HepG2 (cell line): ENCODE data around the gene PRIMA1. TPM values are rescaled to one million over a fixed set of nuclear protein-coding genes. Genes with fewer than 3 reads are reported as not detected.

Experiments
- ATAC-seq: fragments of 200-7000 bp; cut with Tn5 transposase; 3 replicates; pipeline ENCODE4 v1.9.1; 2020; ENCODE audit warnings: mild to moderate bottlenecking, moderate library complexity
- BruUV-seq: library from RNA; stranded (reverse); fragments of 400-500 nt; replicated peaks from 2 replicates; lab custom pipeline; 2021; lab: Mats Ljungman, UMichigan
- CTCF ChIA-PET: fragments of 300-600 bp; formaldehyde crosslinking; extraction: SDS; loops from one replicate; lab custom pipeline; 2021; ENCODE audit warnings: low total read pairs, inconsistent platforms, low intra/inter-chr PET ratio; lab: Yijun Ruan, JAX
- POLR2A ChIA-PET: fragments of 350-600 bp; sonication (Branson Sonifier 250); formaldehyde crosslinking; loops from one replicate; lab custom pipeline; 2020; ENCODE audit warnings: antibody characterized with exemption, inconsistent platforms; lab: Yijun Ruan, JAX
- DNase-seq: peaks from one replicate; pipeline ENCODE4 v3.0.0-alpha.2; 2015; ENCODE audit warnings: low spot score
- FAIRE-seq: peaks from 3 replicates; lab custom pipeline; 2011; peaks lifted over from hg19 to GRCh38; lab: Jason Lieb, UNC
- H2AFZ ChIP-seq: one replicate; pipeline ENCODE4 v1.6.1; 2011; ENCODE audit warnings: low read length, inconsistent platforms
- H3K27ac ChIP-seq: fragments of 300-600 bp; 3 replicates; pipeline ENCODE4 v1.8.0; 2011; ENCODE audit warnings: mixed run types, mild to moderate bottlenecking, mixed read lengths, low read length, inconsistent platforms; ENCODE audit not compliant: insufficient read depth; ENCODE audit errors: extremely low read length
- H3K27me3 ChIP-seq, 2 experiments: fragments of 200-600 bp in 1 of 2; 2 replicates in 1 of 2; 3 replicates in 1 of 2; pipeline versions ENCODE4 v1.6.0 to v1.8.0; 2011; ENCODE audit warnings: low read length in 2 of 2, mild to moderate bottlenecking in 2 of 2, moderate library complexity in 2 of 2, inconsistent platforms in 1 of 2; ENCODE audit not compliant: insufficient read depth in 2 of 2, control insufficient read depth in 1 of 2
- H3K36me3 ChIP-seq, 2 experiments: fragments of 200-600 bp in 1 of 2; replicated peaks in 1 of 2; 2 replicates in 1 of 2; 3 replicates in 1 of 2; pipeline versions ENCODE4 v1.5.1 to v1.8.0; 2011; ENCODE audit warnings: low read length in 2 of 2, inconsistent platforms in 1 of 2; ENCODE audit not compliant: insufficient read depth in 2 of 2, control insufficient read depth in 1 of 2
- H3K4me1 ChIP-seq: 2 replicates; pipeline ENCODE4 v1.5.1; 2012; ENCODE audit warnings: low read length, inconsistent platforms; ENCODE audit not compliant: insufficient read depth
- H3K4me2 ChIP-seq: 2 replicates; pipeline ENCODE4 v1.6.0; 2011; ENCODE audit warnings: low read depth, low read length, inconsistent platforms
- H3K4me3 ChIP-seq, 3 experiments: fragments of 200-600 bp in 1 of 3; sonication (generic), shearing (Covaris generic) in 1 of 3; replicated peaks in 1 of 3; 2 replicates each; pipeline ENCODE4 v1.5.1; 2011 to 2016; ENCODE audit warnings: low read length in 3 of 3, inconsistent platforms in 2 of 3, low read depth in 2 of 3, mild to moderate bottlenecking in 2 of 3, control low read depth in 1 of 3, mixed read lengths in 1 of 3; ENCODE audit not compliant: insufficient read depth in 1 of 3
- H3K79me2 ChIP-seq: one replicate; pipeline ENCODE4 v1.6.1; 2011; ENCODE audit warnings: low read length, inconsistent platforms; ENCODE audit not compliant: insufficient read depth
- H3K9ac ChIP-seq: 2 replicates; pipeline ENCODE4 v1.6.0; 2011; ENCODE audit warnings: mild to moderate bottlenecking, low read depth, low read length, inconsistent platforms; ENCODE audit not compliant: insufficient read depth
- H3K9me3 ChIP-seq: 2 replicates; pipeline ENCODE4 v1.5.1; 2012; ENCODE audit warnings: mild to moderate bottlenecking, low read length
- H4K20me1 ChIP-seq: 2 replicates; pipeline ENCODE4 v1.6.0; 2011; ENCODE audit warnings: inconsistent platforms, mild to moderate bottlenecking, low read length, moderate library complexity; ENCODE audit not compliant: insufficient read depth
- ARID2 ChIP-seq: sonication (generic); formaldehyde crosslinking; IDR thresholded peaks from 2 replicates; pipeline ENCODE4 v1.8.1; 2022; ENCODE audit warnings: mild to moderate bottlenecking, missing genetic modification reagents, borderline replicate concordance
- MBNL3 ChIP-seq: fragments of 250-450 bp; sonication (Bioruptor Pico); conservative IDR thresholded peaks from 2 replicates; pipeline ENCODE4 v1.8.0; 2022; ENCODE audit warnings: mild to moderate bottlenecking, inconsistent platforms
- PLRG1 ChIP-seq: fragments of 450-650 bp; conservative IDR thresholded peaks from 2 replicates; pipeline ENCODE4 v1.6.1; 2016
- PPARG ChIP-seq: conservative IDR thresholded peaks from 2 replicates; pipeline ENCODE4 v1.6.1; 2016; ENCODE audit warnings: missing biosample characterization, missing genetic modification reagents
- SRSF9 ChIP-seq: fragments of 200-400 bp; formaldehyde crosslinking; IDR thresholded peaks from 2 replicates; pipeline ENCODE4 v1.6.1; 2018; ENCODE audit warnings: borderline replicate concordance, mild to moderate bottlenecking, low read depth, low read length; ENCODE audit not compliant: insufficient read depth, poor library complexity, severe bottlenecking
- ZNF230 ChIP-seq: sonication (generic); formaldehyde crosslinking; IDR thresholded peaks from 2 replicates; pipeline ENCODE4 v1.4.0; 2020; ENCODE audit warnings: mild to moderate bottlenecking, missing genetic modification reagents
- ZNF441 ChIP-seq: sonication (generic); formaldehyde crosslinking; IDR thresholded peaks from 2 replicates; pipeline ENCODE4 v1.7.0; 2021; ENCODE audit warnings: missing genetic modification reagents, borderline replicate concordance
- ZNF563 ChIP-seq: sonication (generic); formaldehyde crosslinking; IDR thresholded peaks from 2 replicates; pipeline ENCODE4 v1.8.0; 2022; ENCODE audit warnings: mild to moderate bottlenecking, moderate library complexity, missing genetic modification reagents
- ZNF598 ChIP-seq: sonication (generic); formaldehyde crosslinking; IDR thresholded peaks from 2 replicates; pipeline ENCODE4 v1.5.1; 2020; ENCODE audit warnings: mild to moderate bottlenecking, missing genetic modification reagents, borderline replicate concordance
- ZNF747 ChIP-seq: sonication (generic); formaldehyde crosslinking; IDR thresholded peaks from 2 replicates; pipeline ENCODE4 v1.8.1; 2023; ENCODE audit warnings: missing genetic modification reagents, mild to moderate bottlenecking, borderline replicate concordance
- ZNF816 ChIP-seq: sonication (generic); formaldehyde crosslinking; IDR thresholded peaks from 2 replicates; pipeline ENCODE4 v1.8.0; 2022; ENCODE audit warnings: missing genetic modification reagents, mild to moderate bottlenecking, borderline replicate concordance
- WGBS: methylation state at CpG from one replicate; pipeline ENCODE4 v1.1.6; 2017; ENCODE audit warnings: low lambda C conversion rate; 5-methylcytosine and 5-hydroxymethylcytosine counted together
- in situ Hi-C: cut with HindIII; loops from 2 replicates; pipeline ENCODE4 v1.10.0; 2017; ENCODE audit warnings: low pct_unique_long_range_greater_than_20kb; ENCODE audit not compliant: extremely low pct_ligation_motif_present
- intact Hi-C: fragments of 100-400 bp; cut with micrococcal nuclease; formaldehyde crosslinking; loops from one replicate; pipeline ENCODE4 v1.10.0; 2022; ENCODE audit not compliant: unreplicated experiment
- polyA plus RNA-seq, 8 experiments: library from polyadenylated mRNA; depleted of rRNA in 3 of 8; stranded (reverse) in 7 of 8; unstranded in 1 of 8; fragments of >200 nt; fragmentation: Illumina TruSeq in 4 of 8; extraction: Trizol in 4 of 8; gene quantifications; 2 replicates each; pipeline versions ENCODE4 v1.2.1 to v1.2.3, GENCODE V29; 2011 to 2016; ENCODE audit warnings: low read depth in 4 of 8, missing spikeins in 1 of 8, mixed read lengths in 1 of 8; ENCODE audit not compliant: insufficient read depth in 1 of 8
- total RNA-seq, 5 experiments: library from RNA; depleted of rRNA; stranded (reverse); fragments of >200 nt; fragmentation: Illumina TruSeq; extraction: Trizol; gene quantifications; 2 replicates each; pipeline ENCODE4 v1.2.3, GENCODE V29; 2016; ENCODE audit warnings: low read depth in 1 of 5
- TF ChIP-seq, protein P1 (sequence below): sonication (generic); formaldehyde crosslinking; IDR thresholded peaks from 2 replicates; pipeline ENCODE4 v1.8.0; 2022; ENCODE audit warnings: missing genetic modification reagents, mild to moderate bottlenecking, moderate library complexity, borderline replicate concordance
- TF ChIP-seq, protein P2 (sequence below): sonication (generic); formaldehyde crosslinking; IDR thresholded peaks from 2 replicates; pipeline ENCODE4 v1.5.0; 2020; ENCODE audit warnings: mild to moderate bottlenecking, missing genetic modification reagents, moderate library complexity
- TF ChIP-seq, protein P3 (sequence below): sonication (generic); formaldehyde crosslinking; IDR thresholded peaks from 2 replicates; pipeline ENCODE4 v1.8.0; 2023; ENCODE audit warnings: mild to moderate bottlenecking, missing genetic modification reagents

PRIMA1 gene
- total and polyA plus RNA-seq, 2 of the 13 experiments (the other 11 are each of a cell fraction or from before 2014, with no cell fraction given) = 2.4 to 3.2 TPM

DNA sequence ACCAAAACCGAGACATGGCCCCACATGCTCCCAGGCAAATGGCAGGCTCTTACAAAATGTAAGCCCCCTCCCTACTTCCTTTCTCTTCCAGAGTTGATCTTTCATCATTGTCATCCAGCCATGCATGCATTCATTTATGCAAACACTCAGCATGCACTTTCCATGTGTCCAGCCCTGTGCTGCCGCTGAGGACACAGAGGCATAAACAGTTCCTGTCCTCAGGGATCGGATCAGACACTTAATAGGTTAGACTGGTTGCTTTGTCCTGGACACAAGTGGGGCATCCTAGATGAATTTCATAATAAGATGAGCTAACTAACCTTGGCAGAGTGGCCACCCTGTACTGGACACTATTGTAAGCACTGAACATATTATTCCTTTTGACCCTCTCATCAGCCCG is 23.1 kb downstream of the PRIMA1 start (continued):
- TF ChIP-seq, protein P1, sequence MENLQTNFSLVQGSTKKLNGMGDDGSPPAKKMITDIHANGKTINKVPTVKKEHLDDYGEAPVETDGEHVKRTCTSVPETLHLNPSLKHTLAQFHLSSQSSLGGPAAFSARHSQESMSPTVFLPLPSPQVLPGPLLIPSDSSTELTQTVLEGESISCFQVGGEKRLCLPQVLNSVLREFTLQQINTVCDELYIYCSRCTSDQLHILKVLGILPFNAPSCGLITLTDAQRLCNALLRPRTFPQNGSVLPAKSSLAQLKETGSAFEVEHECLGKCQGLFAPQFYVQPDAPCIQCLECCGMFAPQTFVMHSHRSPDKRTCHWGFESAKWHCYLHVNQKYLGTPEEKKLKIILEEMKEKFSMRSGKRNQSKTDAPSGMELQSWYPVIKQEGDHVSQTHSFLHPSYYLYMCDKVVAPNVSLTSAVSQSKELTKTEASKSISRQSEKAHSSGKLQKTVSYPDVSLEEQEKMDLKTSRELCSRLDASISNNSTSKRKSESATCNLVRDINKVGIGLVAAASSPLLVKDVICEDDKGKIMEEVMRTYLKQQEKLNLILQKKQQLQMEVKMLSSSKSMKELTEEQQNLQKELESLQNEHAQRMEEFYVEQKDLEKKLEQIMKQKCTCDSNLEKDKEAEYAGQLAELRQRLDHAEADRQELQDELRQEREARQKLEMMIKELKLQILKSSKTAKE (CRISPR knock-in tag) = no peak
- TF ChIP-seq ZNF747 (CRISPR knock-in tag) (no peak), ZNF230 (CRISPR knock-in tag) (no peak)

DNA sequence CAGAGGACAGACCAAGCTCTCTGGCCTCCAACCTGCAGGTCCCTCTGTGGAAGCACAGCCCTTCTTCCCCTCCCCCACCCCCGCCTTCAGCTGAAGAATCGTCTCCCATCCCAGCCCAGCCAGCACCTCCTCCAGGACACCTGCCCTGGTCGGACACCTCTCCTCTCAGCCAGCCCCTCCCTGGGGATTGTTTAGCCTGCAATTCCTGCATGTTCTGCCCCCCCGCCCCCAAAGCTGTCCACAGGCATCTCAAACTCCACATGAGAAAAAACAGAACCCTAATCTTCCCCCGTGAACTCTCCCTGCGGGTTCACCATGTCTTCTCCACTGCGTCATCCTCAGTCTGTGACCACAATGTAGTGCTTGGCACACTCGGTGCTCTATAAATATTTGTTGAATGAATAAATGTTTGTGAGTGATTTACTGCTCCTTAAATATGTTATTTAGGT is 24.1 kb downstream of the PRIMA1 start:
- H3K9ac ChIP-seq = no peak overlapping the region
- peaks cover 9% of the 10 kb centered on the region for H3K4me1 ChIP-seq
- in situ Hi-C loops (no loop called here), intact Hi-C loops (no loop called here)
- ChIA-PET POLR2A (interaction anchor here (0.7 kb wide), 1 partner anchor 21 kb away, joined by 3 read pairs; no protein-coding TSS in a partner anchor), CTCF (no interaction called here)
- BruUV-seq = no TSS peak
- H3K4me2 ChIP-seq = no peak overlapping the region
- no peaks in the 10 kb centered on the region for H3K36me3 ChIP-seq
- DNase-seq (no peak), ATAC-seq (no peak), FAIRE-seq (no peak)
- 66% methylated on average over 8 of the region's 8 CpGs for WGBS
- H3K27ac ChIP-seq = no peak overlapping the region
- no peak overlapping the region for H2AFZ ChIP-seq
- no peaks in the 10 kb centered on the region for H3K27me3 ChIP-seq
- H3K4me3 ChIP-seq = no peak overlapping the region
- H4K20me1 ChIP-seq = no peaks in the 10 kb centered on the region
- H3K9me3 ChIP-seq = no peaks in the 10 kb centered on the region
- no peaks in the 10 kb centered on the region for H3K79me2 ChIP-seq
- TF ChIP-seq PPARG = no peak
- TF ChIP-seq ZNF441 = no peak
- TF ChIP-seq, protein P2, sequence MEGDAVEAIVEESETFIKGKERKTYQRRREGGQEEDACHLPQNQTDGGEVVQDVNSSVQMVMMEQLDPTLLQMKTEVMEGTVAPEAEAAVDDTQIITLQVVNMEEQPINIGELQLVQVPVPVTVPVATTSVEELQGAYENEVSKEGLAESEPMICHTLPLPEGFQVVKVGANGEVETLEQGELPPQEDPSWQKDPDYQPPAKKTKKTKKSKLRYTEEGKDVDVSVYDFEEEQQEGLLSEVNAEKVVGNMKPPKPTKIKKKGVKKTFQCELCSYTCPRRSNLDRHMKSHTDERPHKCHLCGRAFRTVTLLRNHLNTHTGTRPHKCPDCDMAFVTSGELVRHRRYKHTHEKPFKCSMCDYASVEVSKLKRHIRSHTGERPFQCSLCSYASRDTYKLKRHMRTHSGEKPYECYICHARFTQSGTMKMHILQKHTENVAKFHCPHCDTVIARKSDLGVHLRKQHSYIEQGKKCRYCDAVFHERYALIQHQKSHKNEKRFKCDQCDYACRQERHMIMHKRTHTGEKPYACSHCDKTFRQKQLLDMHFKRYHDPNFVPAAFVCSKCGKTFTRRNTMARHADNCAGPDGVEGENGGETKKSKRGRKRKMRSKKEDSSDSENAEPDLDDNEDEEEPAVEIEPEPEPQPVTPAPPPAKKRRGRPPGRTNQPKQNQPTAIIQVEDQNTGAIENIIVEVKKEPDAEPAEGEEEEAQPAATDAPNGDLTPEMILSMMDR (CRISPR knock-in tag) = no peak
- TF ChIP-seq ARID2 (CRISPR knock-in tag) = no peak
- TF ChIP-seq SRSF9 = no peak
- TF ChIP-seq ZNF816 = no peak
- no peak for TF ChIP-seq ZNF563
- TF ChIP-seq ZNF598 (CRISPR knock-in tag) = no peak
- TF ChIP-seq, protein P3, sequence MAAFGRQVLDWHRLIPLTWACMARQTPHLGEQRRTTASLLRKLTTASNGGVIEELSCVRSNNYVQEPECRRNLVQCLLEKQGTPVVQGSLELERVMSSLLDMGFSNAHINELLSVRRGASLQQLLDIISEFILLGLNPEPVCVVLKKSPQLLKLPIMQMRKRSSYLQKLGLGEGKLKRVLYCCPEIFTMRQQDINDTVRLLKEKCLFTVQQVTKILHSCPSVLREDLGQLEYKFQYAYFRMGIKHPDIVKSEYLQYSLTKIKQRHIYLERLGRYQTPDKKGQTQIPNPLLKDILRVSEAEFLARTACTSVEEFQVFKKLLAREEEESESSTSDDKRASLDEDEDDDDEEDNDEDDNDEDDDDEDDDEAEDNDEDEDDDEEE = no peak
- no peak for TF ChIP-seq MBNL3 (CRISPR knock-in tag)
- TF ChIP-seq PLRG1 = no peak
